Middle frontal gyrus (tissue), 1 donor: ENCODE measurements around the gene YES1.
"Not testable (repeated sequence)": the region's sequence is repeated elsewhere in the genome, so short reads cannot be mapped to it uniquely, and the experiment has no call there.

Experiments
- DNase-seq: peaks from one replicate; pipeline ENCODE4 v3.0.0-alpha.2; 2015; ENCODE audit warnings: low spot score; ENCODE audit errors: extremely low spot score

Gene YES1

DNA sequence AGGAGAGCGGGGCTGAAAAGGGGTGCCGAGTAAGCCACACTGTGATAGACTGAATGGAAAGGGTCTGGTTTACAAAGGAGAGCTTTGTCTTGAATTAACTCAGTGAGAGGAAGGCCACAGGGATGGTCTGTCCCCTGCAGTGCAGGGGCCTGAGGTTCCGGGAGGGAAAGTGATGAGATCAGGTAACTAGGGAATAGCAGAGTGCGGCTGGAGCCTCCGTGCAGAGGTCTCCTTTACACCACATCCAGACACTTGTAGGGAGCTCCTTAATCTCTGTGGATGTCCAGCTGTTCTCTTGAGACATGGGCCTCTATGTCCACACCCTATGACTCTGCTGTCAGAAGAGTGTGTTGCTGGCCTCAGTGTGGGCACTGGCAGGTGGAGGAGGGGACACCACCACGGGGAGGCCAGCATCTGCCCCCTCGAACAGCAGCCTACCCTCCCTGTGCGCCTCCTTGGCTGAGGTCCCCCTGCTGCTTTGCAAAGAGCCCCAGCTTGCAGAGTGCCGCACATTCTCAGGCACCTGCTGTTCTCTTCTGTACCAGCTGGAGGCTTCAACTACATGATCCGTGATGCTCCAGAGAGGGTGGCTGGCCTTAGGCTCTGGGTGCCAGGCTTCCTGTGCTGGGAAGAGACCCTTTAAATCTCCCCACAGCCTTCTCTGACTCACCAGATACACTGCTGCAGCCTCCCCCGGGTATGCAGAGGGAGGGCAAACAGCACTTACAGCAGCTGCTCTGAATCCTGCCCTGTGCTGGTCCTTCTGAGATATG is 125.5 kb downstream of the YES1 start:
- DNase-seq, result no peak

DNA sequence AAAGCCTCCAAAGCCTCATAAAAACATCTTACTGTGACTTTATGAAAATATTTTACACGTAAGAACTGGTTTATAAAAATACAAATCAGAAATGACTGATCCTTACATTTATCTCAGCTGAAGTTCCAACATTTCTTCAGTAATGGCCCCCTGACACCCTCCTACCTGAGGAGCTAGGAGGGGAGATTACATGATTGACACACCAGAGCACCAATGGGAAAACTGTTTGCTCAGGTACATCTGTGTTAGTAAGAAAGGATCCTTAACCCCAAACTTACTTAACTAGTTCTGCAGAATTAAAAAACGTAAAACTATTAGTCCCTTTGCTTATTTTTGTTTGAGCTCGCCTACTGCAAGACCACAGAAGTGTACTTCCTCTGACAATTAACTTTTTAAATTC is 126.6 kb downstream of the YES1 start:
- DNase-seq, result no peak

DNA sequence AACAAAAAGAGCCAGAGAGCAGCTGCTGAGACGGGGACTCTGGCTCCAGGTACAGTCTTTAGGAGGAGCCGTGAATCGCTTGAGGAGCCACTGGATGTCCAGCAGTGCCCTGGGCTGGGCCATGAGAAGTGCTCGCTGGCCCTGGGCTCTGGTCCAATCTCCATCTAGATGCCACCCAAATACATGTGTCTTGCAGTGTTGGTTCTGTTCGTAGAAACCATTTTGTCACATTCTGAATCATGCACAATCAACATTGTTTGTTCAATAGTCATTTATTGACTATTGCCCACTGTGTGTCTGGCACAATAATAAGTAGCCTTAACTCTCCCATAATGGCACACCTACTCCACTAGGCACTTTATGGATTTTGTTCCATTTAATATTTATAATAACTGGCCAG is 128.5 kb downstream of the YES1 start:
- DNase-seq, result no peak

DNA sequence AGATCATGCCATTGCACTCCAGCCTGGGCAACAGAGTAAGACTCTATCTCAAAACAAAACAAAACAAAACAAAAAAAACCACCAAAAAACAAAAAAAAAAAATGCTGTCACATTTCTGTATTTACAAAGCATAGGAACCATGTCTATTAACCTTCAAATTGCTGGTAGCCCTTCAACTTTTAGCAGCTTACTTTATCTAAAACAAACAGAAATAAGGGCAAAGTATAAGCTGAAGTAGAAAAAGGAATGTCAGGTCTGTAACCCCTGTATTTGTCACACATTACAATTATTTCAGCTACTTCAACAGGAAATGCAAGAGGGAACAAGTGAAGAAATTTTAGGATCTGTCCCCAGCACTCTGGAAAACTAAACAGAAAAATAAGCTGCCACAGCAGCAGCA is 129.2 kb downstream of the YES1 start:
- DNase-seq, result no peak

DNA sequence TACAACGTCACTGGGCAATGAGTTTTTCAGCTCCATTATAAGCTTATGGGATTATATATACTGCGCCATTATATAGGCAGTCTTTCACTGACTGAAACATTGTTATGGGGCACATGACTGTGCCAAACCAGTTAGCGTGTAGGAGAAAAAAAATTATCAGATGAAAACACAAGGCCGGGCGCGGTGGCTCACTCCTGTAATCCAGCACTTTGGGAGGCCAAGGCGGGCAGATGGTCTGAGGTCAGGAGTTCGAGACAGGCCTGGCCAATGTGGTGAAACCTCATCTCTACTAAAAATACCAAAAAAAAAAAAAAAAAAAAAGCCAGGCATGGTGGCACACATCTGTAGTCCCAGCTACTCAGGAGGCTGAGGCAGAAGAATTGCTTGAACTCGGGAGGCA is 129.6 kb downstream of the YES1 start:
- not testable (repeated sequence) for DNase-seq

DNA sequence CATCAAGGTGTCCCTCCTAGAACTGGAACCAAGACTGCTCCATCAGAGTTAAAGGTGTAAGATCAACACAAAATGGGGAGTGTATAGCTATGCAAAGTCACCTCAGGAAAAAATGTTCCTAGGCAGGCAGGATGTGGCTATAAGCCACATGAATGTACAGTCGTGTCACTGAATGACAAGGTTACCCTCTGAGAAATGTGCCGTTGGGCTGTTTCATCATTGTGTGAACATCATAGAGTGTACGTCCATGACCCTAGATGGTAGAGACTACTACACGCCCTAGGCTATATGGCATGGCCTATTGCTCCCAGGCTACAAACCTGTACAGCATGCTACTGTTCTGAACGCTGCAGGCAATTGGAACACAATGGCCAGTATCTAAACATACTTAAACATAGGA is 130.1 kb downstream of the YES1 start:
- DNase-seq, result no peak

DNA sequence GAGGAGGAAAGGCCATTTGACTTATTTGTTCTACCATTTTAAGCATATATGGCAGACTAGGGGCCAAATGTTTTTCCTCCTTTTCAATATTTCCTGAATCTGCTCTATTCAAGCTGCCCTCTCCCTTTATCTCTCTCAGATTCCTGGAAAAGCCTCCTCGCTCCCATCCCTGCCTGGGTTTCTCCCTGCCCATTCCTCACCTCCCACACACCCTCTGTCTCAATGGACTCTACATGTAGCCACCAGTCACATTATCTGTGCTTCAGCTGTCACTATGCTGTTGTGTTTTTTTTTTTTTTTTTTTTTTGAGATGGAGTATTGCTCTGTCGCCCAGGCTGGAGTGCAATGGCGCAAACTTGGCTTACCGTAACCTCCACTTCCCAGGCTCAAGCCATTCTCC is 131.7 kb downstream of the YES1 start:
- DNase-seq, result no peak

DNA sequence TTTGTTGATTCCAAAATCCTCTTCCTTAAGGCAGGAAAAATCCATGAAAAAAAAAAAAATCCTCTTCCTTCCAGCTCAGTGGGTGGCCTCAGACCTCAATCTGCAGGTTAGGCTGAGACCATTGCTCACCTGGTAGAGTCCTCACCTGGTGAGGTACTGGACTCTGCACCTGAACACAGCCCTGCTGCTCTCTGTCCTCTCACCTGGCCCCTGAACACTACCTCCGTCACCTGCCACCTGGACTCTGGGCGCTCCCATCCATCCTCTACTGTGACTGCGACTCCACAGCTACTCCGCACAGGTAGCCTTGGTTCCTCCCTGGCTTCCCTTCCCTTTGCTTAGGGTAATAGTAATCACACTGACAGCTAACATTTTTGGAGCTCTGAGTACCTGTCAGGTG is 132.5 kb downstream of the YES1 start:
- no peak for DNase-seq

DNA sequence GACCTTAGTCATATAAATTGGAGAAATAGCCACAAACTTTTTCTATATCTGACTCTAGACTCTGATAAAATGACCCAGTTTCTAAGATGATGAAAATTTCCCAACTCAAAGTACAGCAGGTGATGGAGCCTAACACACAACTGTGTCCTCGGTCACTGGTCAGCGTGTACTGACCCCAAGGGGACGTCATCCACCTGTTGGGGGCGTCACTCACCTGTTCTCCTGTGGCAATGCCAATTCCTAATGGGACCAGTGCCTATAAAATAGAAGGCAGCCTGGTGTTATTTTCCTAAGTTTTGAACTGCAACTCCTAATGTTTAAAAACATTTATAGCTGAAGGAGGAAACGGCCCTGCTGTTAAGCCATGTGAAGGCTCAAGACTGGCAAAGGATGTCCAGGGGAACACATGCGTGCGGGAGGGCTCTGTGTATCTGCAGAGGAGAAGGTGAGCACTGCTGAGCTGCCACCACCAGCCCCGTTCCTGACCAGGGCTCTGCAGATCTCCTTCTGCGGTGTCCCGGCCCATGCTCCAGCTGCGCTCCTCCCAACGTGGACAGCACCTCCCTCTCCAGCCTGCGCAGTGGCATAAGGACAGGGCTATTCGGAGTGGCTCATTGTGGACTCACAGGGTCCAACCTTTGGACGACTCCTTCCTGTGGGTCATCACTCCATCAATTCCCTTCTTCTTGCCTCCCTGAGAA is 133.4 kb downstream of the YES1 start:
- no peak for DNase-seq

DNA sequence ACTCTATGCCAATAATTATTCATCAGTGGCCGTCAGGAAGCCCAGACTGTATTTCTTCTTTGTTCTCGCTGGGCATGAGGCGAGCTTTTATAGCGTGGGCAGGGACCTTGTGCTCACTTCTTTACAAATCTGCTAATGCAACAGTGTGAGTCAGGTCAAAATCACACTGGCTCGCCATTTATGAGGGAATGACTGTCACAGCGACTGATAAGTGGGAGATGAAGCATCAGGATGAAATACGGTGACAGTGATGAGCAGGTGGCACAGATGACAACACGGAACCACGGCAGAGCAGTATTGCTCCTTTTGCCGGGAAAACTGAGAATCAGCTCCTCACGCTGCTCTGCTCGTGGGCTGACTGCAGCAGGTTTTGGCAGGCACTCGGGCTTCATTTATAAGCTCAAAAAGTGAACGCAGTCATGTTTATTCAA is 134.1 kb downstream of the YES1 start:
- no peak for DNase-seq

DNA sequence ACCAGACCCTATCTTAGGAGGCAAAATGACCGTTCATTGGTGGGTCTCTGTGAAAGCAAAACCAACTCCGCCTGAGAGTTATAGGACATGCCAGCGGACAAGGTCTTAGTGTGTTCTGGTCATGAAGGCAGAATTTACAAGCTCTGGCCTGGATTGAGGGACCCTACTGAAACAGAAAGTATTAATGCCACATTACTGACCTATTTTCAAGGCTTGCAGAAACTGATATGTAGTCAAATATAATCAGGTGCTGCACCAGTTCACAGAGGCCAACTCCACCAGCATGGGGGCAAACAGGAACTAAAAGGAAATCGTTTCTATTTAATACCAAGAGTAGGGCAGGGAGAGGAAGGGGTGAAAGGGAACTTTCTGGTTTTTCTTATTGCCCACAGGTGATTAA is 134.9 kb downstream of the YES1 start:
- no peak for DNase-seq

DNA sequence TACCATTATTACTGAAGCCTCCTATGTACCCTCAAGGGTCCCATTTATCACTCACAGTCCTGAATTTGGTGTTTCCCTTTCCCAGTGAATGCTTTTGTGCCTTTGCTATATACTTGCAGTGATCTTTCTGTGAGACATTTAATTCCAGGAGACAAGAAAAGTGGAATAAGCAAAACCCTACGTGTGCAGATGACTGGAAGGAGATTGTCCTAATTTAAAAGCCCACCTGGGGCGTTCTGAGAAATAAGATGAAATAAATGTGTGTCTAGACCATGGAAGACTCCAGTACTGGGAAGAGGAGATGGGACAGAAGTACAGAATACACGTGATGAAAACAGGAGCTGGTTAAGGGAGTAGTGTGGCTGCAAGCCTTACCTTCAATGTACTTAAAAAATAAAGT is 135.3 kb downstream of the YES1 start:
- no peak for DNase-seq

DNA sequence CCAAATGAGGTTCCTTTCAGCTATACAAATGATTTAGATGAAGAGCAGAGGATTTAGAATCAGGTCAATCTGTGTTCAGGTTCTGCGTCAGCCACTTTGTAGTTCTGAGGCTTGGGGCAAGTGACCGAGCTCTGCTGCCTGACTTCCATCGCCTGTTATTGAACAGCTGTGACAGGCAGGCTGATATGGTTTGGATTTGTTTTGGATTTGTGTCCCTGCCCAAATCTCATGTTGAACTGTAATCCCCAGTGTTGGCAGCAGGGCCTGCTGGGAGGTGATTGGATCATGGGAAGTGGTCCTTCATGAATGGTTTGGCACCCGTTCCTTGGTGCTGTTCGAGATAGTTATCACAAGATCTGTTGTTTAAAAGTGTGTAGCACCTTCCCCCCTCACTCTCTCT is 136.0 kb downstream of the YES1 start:
- DNase-seq, result no peak

DNA sequence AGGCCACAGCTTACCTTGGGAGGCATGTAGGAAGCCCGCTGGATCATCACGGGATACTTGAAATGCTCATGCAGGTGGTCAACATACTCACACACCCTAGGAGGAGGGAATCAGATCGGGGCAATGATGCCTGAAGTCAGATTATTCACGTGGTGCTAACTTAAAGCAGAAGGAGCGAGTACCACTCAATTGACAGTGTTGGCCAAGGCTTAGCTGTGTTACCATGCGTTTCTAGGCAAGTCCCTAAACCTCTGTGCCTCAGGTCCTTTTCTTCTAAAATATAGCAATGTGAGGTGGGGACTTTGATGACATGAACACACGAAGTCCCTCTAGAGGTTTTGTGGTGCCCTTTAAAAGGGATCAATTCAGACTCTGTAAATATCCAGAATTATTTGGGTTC is 136.7 kb downstream of the YES1 start:
- DNase-seq, result no peak

DNA sequence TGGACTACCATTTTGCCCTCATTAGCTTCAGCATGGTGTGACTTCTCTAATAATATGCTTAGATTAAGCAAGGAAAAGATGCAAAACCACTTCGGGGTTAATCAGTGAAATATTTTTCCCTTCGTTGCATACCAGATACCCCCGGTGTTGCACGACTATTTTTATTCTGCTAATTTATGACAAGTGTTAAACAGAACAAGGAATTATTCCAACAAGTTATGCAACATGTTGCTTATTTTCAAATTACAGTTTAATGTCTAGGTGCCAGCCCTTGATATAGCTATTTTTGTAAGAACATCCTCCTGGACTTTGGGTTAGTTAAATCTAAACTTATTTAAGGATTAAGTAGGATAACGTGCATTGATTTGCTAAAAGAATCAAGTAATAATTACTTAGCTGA is 138.3 kb downstream of the YES1 start:
- DNase-seq, result no peak

DNA sequence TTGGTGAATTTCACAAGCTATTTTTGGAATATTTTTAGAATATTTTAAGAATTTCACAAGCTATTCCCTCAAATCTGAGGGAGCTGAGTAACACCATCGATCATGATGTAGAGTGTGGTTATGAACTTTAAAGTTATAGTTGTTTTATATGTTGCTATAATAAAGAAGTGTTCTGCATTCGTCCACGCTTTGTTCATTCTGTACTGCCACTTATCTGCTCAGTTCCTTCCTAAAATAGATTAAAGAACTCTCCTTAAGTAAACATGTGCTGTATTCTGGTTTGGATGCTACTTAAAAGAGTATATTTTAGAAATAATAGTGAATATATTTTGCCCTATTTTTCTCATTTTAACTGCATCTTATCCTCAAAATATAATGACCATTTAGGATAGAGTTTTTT is 138.7 kb downstream of the YES1 start:
- DNase-seq, result no peak
